ENCODE measurements around the gene BSND.

Gene BSND

DNA sequence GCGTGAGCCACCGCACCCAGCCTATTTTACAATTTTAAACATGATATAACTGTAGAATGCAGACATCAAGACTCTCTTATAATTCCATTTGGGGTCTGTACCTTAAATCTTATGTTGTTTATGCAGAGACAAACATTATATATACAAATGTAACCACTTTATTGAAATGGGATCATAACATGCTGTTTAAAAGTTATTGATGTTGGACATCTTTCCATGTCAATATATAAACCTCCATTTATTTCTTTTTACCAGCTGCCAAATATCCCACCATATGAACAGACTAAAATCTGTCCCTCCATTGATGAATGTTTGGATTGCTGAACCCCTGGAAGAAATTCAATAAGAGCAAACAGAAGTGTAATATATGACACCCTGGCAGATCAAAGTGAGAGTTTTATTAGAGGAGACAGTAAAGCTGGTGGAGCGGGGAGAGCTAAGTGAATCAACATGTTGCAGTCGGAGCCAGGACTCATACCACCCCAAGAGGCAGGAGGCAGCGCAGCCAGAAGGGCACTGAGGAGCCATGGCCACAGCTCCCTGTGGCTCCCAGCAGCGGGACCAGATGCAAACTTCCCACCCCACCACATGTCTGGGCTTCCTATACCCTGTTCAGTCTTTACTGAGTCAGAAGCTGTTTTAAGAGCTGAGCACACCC is 35.9 kb downstream of the BSND start:
- Mint-ChIP-seq H3K36me3 (ENCODE audit: low read depth) (no peaks in the 10 kb centered on the region), H3K27ac (no peak overlapping the region), H3K9me3 (no peaks in the 10 kb centered on the region), H3K27me3 (peaks cover 36% of the 10 kb centered on the region), H3K4me1 (ENCODE audit: low read depth) (peaks cover 19% of the 10 kb centered on the region), H3K4me3 (no peak overlapping the region)
- intact Hi-C loops (cut with micrococcal nuclease): no loop called here

DNA sequence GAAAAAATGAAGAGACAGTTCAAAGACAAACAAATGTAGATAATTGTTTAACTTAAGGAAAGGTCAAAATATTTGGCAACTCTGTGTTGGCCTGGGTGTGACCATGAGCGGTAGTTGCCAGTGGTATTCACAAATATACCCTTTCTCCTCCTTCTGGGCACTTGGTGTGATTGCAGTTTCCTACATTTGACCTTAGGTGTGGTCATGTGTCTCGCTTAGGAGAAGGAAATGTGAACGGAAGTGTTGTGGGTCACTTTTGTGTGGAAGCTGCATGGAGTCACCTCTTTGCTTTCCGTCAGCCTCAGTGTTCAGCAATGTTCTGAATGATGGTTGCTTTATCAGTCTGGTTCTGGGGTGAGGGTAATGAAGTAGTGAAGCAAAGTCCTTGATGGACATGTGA is 37.2 kb downstream of the BSND start:
- no peaks in the 10 kb centered on the region for H3K9me3 Mint-ChIP-seq
- no peaks in the 10 kb centered on the region for H3K36me3 Mint-ChIP-seq (ENCODE audit: low read depth)
- peaks cover 27% of the 10 kb centered on the region for H3K4me1 Mint-ChIP-seq (ENCODE audit: low read depth)
- intact Hi-C loops (cut with micrococcal nuclease): no loop called here
- no peak overlapping the region for H3K4me3 Mint-ChIP-seq
- H3K27me3 Mint-ChIP-seq: peaks cover 48% of the 10 kb centered on the region
- H3K27ac Mint-ChIP-seq: no peak overlapping the region

DNA sequence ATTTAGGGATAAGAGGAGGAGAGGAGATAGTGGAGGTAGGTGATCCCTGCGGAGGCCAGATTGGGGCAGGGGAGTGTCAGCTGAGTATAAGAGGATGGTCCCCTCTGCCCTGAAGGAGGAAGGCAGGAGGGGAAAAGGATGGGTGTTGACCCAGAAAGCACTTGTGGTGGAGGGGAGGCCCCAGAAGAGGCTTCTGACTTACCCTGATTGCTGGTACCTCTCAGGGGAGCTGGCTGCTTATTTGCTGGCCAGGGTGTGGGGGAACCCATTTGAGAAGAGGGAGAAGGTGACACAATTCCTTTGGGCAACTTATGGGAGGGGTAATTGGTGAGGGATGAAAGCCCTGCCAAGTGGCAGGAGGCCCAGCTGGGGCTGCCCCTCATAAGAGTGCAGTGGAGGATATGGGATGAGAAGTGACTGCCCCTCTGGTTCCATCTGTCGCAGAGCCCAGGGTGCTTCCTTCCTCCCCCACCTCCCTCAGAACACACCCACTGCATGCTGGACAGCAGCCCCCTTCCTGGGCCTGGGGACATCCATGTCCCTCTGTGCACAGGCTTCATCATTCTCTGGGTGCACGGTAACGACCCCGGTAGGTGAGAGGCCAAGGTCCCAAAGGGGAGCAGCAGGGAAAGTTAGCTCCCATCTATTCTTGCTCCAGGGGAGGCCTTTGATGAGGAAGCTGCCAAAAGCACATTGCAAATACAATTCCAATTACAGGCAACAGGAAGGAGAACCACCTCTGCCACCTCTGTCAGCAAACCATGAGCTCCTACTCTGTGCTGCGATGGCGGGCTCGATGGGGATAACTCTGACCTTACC is 39.2 kb downstream of the BSND start:
- no peak overlapping the region for H3K27ac Mint-ChIP-seq
- no peaks in the 10 kb centered on the region for H3K9me3 Mint-ChIP-seq
- H3K36me3 Mint-ChIP-seq (ENCODE audit: low read depth): no peaks in the 10 kb centered on the region
- H3K4me3 Mint-ChIP-seq: no peak overlapping the region
- H3K4me1 Mint-ChIP-seq (ENCODE audit: low read depth): peaks cover 27% of the 10 kb centered on the region
- intact Hi-C loops (cut with micrococcal nuclease): no loop called here
- peaks cover 65% of the 10 kb centered on the region for H3K27me3 Mint-ChIP-seq

- intact Hi-C loops (cut with micrococcal nuclease): no loop called here
These were observed 39.8 kb downstream of the BSND start for GRCh38 chr1:55038552-55038838.

GRCh38 chr1:55038974-55039341 is 40.2 kb downstream of the BSND start:
- H3K27ac Mint-ChIP-seq: no peak overlapping the region
- H3K9me3 Mint-ChIP-seq: no peaks in the 10 kb centered on the region
- peaks cover 62% of the 10 kb centered on the region for H3K27me3 Mint-ChIP-seq
- H3K4me3 Mint-ChIP-seq: no peak overlapping the region
- peaks cover 27% of the 10 kb centered on the region for H3K4me1 Mint-ChIP-seq (ENCODE audit: low read depth)
- intact Hi-C loops (cut with micrococcal nuclease): no loop called here
- no peaks in the 10 kb centered on the region for H3K36me3 Mint-ChIP-seq (ENCODE audit: low read depth)

More at GRCh38 chr1:55038552-55038838, 39.8 kb downstream of the BSND start:
- H3K27me3 Mint-ChIP-seq: peaks cover 62% of the 10 kb centered on the region
- H3K4me3 Mint-ChIP-seq: no peak overlapping the region
- no peaks in the 10 kb centered on the region for H3K9me3 Mint-ChIP-seq
- H3K4me1 Mint-ChIP-seq (ENCODE audit: low read depth): peaks cover 27% of the 10 kb centered on the region
- no peaks in the 10 kb centered on the region for H3K36me3 Mint-ChIP-seq (ENCODE audit: low read depth)
- H3K27ac Mint-ChIP-seq: no peak overlapping the region

- Mint-ChIP-seq H3K4me1 (ENCODE audit: low read depth) (peaks cover 27% of the 10 kb centered on the region), H3K36me3 (ENCODE audit: low read depth) (no peaks in the 10 kb centered on the region), H3K4me3 (no peak within 1 kb of the TSS), H3K9me3 (no peaks in the 10 kb centered on the region), H3K27ac (no peak within 1 kb of the TSS), H3K27me3 (peaks cover 61% of the 10 kb centered on the region)
- intact Hi-C loops (cut with micrococcal nuclease): no loop called here
These were observed 40.8 kb downstream of the BSND start, which contains the start of gene PCSK9 for GRCh38 chr1:55039342-55040082. PCSK9 (plus strand) TSS chr1:55039548; CDS start chr1:55039838, 290 bp downstream.

DNA sequence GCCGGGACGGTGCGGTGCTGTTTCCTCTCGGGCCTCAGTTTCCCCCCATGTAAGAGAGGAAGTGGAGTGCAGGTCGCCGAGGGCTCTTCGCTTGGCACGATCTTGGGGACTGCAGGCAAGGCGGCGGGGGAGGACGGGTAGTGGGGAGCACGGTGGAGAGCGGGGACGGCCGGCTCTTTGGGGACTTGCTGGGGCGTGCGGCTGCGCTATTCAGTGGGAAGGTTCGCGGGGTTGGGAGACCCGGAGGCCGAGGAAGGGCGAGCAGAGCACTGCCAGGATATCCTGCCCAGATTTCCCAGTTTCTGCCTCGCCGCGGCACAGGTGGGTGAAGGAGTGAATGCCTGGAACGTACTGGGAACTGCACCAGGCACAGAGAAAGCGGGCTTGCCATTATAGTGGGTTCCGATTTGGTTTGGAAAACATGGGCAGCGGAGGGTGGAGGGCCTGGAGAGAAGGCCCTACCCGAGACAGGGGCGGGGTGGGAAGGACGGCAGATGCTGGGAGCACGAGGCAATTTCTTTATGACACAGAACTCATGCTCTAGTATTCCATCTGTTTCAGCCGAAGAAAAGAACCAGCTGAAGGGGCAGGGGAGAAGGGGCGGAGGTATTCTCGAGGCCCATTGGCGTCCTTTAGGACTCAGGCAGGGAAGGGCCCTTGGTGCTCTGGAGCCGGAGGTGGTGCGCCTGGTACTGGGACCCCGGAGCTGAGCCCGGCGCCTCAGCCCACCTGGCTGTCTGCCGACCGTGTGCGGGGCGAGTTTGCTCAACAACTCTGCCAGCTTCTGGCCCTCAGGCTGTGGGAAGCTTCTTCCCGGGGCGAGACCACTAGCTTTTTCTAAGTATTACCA is 41.6 kb downstream of the BSND start:
- Mint-ChIP-seq H3K9me3 (no peaks in the 10 kb centered on the region), H3K4me1 (ENCODE audit: low read depth) (peaks cover 25% of the 10 kb centered on the region), H3K36me3 (ENCODE audit: low read depth) (no peaks in the 10 kb centered on the region), H3K27me3 (peaks cover 59% of the 10 kb centered on the region), H3K27ac (no peak overlapping the region), H3K4me3 (no peak overlapping the region)
- intact Hi-C loops (cut with micrococcal nuclease): no loop called here

GRCh38 chr1:55040933-55041494 is 42.3 kb downstream of the BSND start:
- intact Hi-C loops (cut with micrococcal nuclease): no loop called here
- H3K4me3 Mint-ChIP-seq: no peak overlapping the region
- no peaks in the 10 kb centered on the region for H3K9me3 Mint-ChIP-seq
- H3K27me3 Mint-ChIP-seq: peaks cover 59% of the 10 kb centered on the region
- peaks cover 18% of the 10 kb centered on the region for H3K4me1 Mint-ChIP-seq (ENCODE audit: low read depth)
- H3K27ac Mint-ChIP-seq: no peak overlapping the region
- no peaks in the 10 kb centered on the region for H3K36me3 Mint-ChIP-seq (ENCODE audit: low read depth)

DNA sequence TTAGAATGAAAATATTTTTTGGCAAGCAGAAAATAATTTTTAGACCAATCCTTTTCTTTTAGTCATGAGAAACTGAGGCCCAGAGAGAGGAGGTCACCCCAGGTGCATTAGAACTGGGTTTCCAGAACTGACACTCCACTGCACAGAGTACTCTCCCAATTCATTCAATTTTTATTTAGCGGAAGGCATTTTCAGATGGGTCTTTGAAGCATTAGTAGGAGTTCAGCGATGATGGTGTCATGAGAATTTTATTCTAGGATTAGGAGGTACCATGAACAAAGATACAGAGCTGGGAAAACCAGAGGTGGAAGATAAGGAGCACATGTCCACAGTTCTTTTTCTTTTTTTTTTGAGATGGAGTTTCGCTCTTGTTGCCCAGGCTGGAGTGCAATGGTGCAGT is 42.9 kb downstream of the BSND start:
- peaks cover 57% of the 10 kb centered on the region for H3K27me3 Mint-ChIP-seq
- H3K27ac Mint-ChIP-seq: no peak overlapping the region
- no peaks in the 10 kb centered on the region for H3K36me3 Mint-ChIP-seq (ENCODE audit: low read depth)
- intact Hi-C loops (cut with micrococcal nuclease): no loop called here
- H3K4me1 Mint-ChIP-seq (ENCODE audit: low read depth): peaks cover 14% of the 10 kb centered on the region
- no peaks in the 10 kb centered on the region for H3K9me3 Mint-ChIP-seq
- H3K4me3 Mint-ChIP-seq: no peak overlapping the region

- intact Hi-C loops (cut with micrococcal nuclease): no loop called here
- H3K4me1 Mint-ChIP-seq (ENCODE audit: low read depth): peaks cover 14% of the 10 kb centered on the region
- no peak overlapping the region for H3K27ac Mint-ChIP-seq
- H3K4me3 Mint-ChIP-seq: no peak overlapping the region
- no peaks in the 10 kb centered on the region for H3K9me3 Mint-ChIP-seq
- H3K36me3 Mint-ChIP-seq (ENCODE audit: low read depth): no peaks in the 10 kb centered on the region
- H3K27me3 Mint-ChIP-seq: peaks cover 46% of the 10 kb centered on the region
These were observed 44.3 kb downstream of the BSND start for GRCh38 chr1:55043011-55043410.

DNA sequence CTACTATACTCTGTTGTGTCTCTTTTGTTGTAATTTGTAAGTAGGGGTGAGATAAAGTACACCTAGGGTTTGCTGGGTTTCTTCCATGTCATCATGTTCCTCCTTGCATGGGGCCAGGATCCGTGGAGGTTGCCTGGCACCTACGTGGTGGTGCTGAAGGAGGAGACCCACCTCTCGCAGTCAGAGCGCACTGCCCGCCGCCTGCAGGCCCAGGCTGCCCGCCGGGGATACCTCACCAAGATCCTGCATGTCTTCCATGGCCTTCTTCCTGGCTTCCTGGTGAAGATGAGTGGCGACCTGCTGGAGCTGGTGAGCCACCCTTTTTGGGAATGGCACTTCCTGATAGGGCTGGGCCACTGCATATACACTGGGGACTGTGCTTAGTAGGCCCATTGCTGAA is 45.0 kb downstream of the BSND start:
- Mint-ChIP-seq H3K27ac (no peak overlapping the region), H3K4me3 (no peak overlapping the region), H3K36me3 (ENCODE audit: low read depth) (no peaks in the 10 kb centered on the region), H3K27me3 (peaks cover 39% of the 10 kb centered on the region), H3K9me3 (no peaks in the 10 kb centered on the region), H3K4me1 (ENCODE audit: low read depth) (peaks cover 14% of the 10 kb centered on the region)
- intact Hi-C loops (cut with micrococcal nuclease): no loop called here

- Mint-ChIP-seq H3K36me3 (ENCODE audit: low read depth) (no peaks in the 10 kb centered on the region), H3K27me3 (peaks cover 28% of the 10 kb centered on the region), H3K27ac (no peak overlapping the region), H3K4me1 (ENCODE audit: low read depth) (peaks cover 6% of the 10 kb centered on the region), H3K9me3 (no peaks in the 10 kb centered on the region), H3K4me3 (no peak overlapping the region)
- intact Hi-C loops (cut with micrococcal nuclease): no loop called here
These were observed 46.1 kb downstream of the BSND start for GRCh38 chr1:55044617-55045397.

GRCh38 chr1:55045430-55045829 is 46.7 kb downstream of the BSND start:
- H3K9me3 Mint-ChIP-seq: no peaks in the 10 kb centered on the region
- H3K27me3 Mint-ChIP-seq: peaks cover 22% of the 10 kb centered on the region
- no peaks in the 10 kb centered on the region for H3K4me1 Mint-ChIP-seq (ENCODE audit: low read depth)
- H3K36me3 Mint-ChIP-seq (ENCODE audit: low read depth): no peaks in the 10 kb centered on the region
- H3K27ac Mint-ChIP-seq: no peak overlapping the region
- no peak overlapping the region for H3K4me3 Mint-ChIP-seq
- intact Hi-C loops (cut with micrococcal nuclease): no loop called here

Measured in dendritic cell treated with granulocyte-macrophage colony-stimulating factor and Interleukin-4, amounts not matched to agents 40 ng/mL and 50 ng/mL, for 4 days (primary cell).